PC-9 (cell line): Measurements from ENCODE around the gene SMIM5. TPM values are rescaled to one million over a fixed set of nuclear protein-coding genes. Genes with fewer than 3 reads are reported as not detected.

Experiments
- BruUV-seq: library from RNA; stranded (reverse); fragments of 400-500 nt; replicated peaks from 2 replicates; lab custom pipeline; 2021; lab: Mats Ljungman, UMichigan
- CTCF ChIA-PET: fragments of 300-600 bp; sonication (Branson Sonifier 250); formaldehyde crosslinking; loops from one replicate; lab custom pipeline; 2022; ENCODE audit warnings: antibody characterized with exemption; lab: Charles Lee
- POLR2A ChIA-PET: fragments of 300-600 bp; sonication (Branson Sonifier 250); formaldehyde crosslinking; loops from one replicate; lab custom pipeline; 2022; ENCODE audit warnings: antibody characterized with exemption; ENCODE audit not compliant: unreplicated experiment; lab: Charles Lee
- DNase-seq, 2 experiments: peaks; one replicate each; pipeline versions ENCODE4 v3.0.0 to v3.0.0-alpha.2; 2015 to 2022; ENCODE audit warnings: mixed read lengths in 1 of 2
- H2AFZ ChIP-seq: fragments of 200-600 bp; sonication (generic); 2 replicates; pipeline ENCODE4 v1.8.1; 2017; ENCODE audit warnings: antibody characterized with exemption
- H3F3A ChIP-seq: fragments of 200-600 bp; sonication (generic); 2 replicates; pipeline ENCODE4 v1.8.1; 2017; ENCODE audit warnings: antibody characterized with exemption, mild to moderate bottlenecking, low read depth; ENCODE audit not compliant: insufficient read depth
- H3K27ac ChIP-seq: fragments of 200-600 bp; sonication (generic); 2 replicates; pipeline ENCODE4 v1.6.1; 2016; ENCODE audit warnings: mixed run types
- H3K27me3 ChIP-seq: fragments of 200-600 bp; sonication (generic); 2 replicates; pipeline ENCODE4 v1.6.1; 2016; ENCODE audit warnings: low read depth, mixed run types; ENCODE audit not compliant: insufficient read depth
- H3K36me3 ChIP-seq: fragments of 200-600 bp; sonication (generic); 2 replicates; pipeline ENCODE4 v1.6.1; 2016; ENCODE audit warnings: low read depth, mixed run types
- H3K4me1 ChIP-seq: fragments of 200-600 bp; sonication (generic); replicated peaks from 2 replicates; pipeline ENCODE4 v1.6.1; 2016; ENCODE audit warnings: mixed run types; ENCODE audit not compliant: insufficient read depth
- H3K4me2 ChIP-seq: fragments of 200-600 bp; sonication (generic); 2 replicates; pipeline ENCODE4 v1.6.1; 2017; ENCODE audit warnings: mixed run types
- H3K4me3 ChIP-seq: fragments of 200-600 bp; sonication (generic); 2 replicates; pipeline ENCODE4 v1.6.1; 2016; ENCODE audit warnings: mixed run types
- H3K79me2 ChIP-seq: fragments of 200-600 bp; sonication (generic); 2 replicates; pipeline ENCODE4 v1.6.1; 2017; ENCODE audit warnings: low read depth, mixed run types
- H3K9me2 ChIP-seq: fragments of 200-600 bp; sonication (generic); 2 replicates; pipeline ENCODE4 v1.8.1; 2017; ENCODE audit warnings: mild to moderate bottlenecking; ENCODE audit not compliant: insufficient read depth
- H3K9me3 ChIP-seq: fragments of 200-600 bp; sonication (generic); 2 replicates; pipeline ENCODE4 v1.8.1; 2016; ENCODE audit warnings: low read depth; ENCODE audit not compliant: insufficient read depth
- H4K20me1 ChIP-seq: fragments of 200-600 bp; sonication (generic); 2 replicates; pipeline ENCODE4 v1.8.1; 2017; ENCODE audit not compliant: insufficient read depth
- EZH2 ChIP-seq: fragments of 200-600 bp; sonication (generic); IDR thresholded peaks from 2 replicates; pipeline ENCODE4 v1.8.0; 2017; ENCODE audit warnings: antibody characterized with exemption, low read depth
- intact Hi-C: fragments of 100-400 bp; cut with micrococcal nuclease; formaldehyde crosslinking; loops from one replicate; pipeline ENCODE4 v1.10.0; 2022; ENCODE audit not compliant: unreplicated experiment
- total RNA-seq: library from RNA; stranded (reverse); gene quantifications from 2 replicates; pipeline ENCODE4 v1.2.3, GENCODE V29; 2021
- TF ChIP-seq, protein P1 (sequence below): fragments of 200-600 bp; sonication (generic); conservative IDR thresholded peaks from 2 replicates; pipeline ENCODE4 v1.6.1; 2017; ENCODE audit warnings: mixed run types, antibody characterized with exemption, mild to moderate bottlenecking, moderate library complexity

The SMIM5 gene
- total RNA-seq, 1 experiment from 2014 or later: 0.31 TPM

DNA sequence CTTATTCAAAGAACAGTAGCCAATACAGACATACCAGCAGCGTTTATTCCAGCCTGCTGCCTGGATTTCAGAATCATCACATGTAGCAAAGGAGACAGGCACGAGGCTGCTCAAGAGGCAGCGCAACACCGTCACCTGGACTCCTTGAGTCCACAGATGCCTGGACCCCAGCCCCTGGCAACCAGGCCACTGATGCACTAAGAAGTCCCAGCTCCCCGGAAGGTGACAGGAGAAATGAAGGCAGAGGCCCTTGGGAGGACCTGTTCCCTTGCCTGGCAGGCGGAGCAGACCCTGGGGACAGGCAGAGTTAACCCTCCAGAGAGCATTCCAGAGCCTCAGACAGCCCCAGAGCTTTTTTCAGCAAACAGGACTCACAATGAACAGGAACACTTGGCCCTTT, 16.5 kb downstream of the SMIM5 start:
- no peak overlapping the region for H3K4me3 ChIP-seq
- H3K4me2 ChIP-seq: no peak overlapping the region
- no peaks in the 10 kb centered on the region for H3K9me2 ChIP-seq
- BruUV-seq: no TSS peak
- TF ChIP-seq, protein P1, sequence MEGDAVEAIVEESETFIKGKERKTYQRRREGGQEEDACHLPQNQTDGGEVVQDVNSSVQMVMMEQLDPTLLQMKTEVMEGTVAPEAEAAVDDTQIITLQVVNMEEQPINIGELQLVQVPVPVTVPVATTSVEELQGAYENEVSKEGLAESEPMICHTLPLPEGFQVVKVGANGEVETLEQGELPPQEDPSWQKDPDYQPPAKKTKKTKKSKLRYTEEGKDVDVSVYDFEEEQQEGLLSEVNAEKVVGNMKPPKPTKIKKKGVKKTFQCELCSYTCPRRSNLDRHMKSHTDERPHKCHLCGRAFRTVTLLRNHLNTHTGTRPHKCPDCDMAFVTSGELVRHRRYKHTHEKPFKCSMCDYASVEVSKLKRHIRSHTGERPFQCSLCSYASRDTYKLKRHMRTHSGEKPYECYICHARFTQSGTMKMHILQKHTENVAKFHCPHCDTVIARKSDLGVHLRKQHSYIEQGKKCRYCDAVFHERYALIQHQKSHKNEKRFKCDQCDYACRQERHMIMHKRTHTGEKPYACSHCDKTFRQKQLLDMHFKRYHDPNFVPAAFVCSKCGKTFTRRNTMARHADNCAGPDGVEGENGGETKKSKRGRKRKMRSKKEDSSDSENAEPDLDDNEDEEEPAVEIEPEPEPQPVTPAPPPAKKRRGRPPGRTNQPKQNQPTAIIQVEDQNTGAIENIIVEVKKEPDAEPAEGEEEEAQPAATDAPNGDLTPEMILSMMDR: no peak
- no peak for TF ChIP-seq EZH2
- H3K36me3 ChIP-seq: no peaks in the 10 kb centered on the region; the same call in 1 of the 2 replicates
- POLR2A ChIA-PET: no interaction called here
- no peak for DNase-seq
- no peaks in the 10 kb centered on the region for H3K27me3 ChIP-seq
- H3K27ac ChIP-seq: no peak overlapping the region
- H2AFZ ChIP-seq: no peak overlapping the region
- H3K79me2 ChIP-seq: 0 out of 2 replicates have a peak, but pooled peaks cover 4% of the 10 kb centered on the region
- H3F3A ChIP-seq: peaks cover 34% of the 10 kb centered on the region
- intact Hi-C loops: loop anchor here (5.0 kb wide), 2 partner anchors 47 to 117 kb away; no protein-coding TSS in a partner anchor
- H4K20me1 ChIP-seq: peaks cover 5% of the 10 kb centered on the region; the same call in 1 of the 2 replicates
- H3K4me1 ChIP-seq: peaks cover 25% of the 10 kb centered on the region
- no peaks in the 10 kb centered on the region for H3K9me3 ChIP-seq
- CTCF ChIA-PET: interaction anchor here (1.1 kb wide), 1 partner anchor 16 kb away, joined by 3 read pairs; the partner anchor contains the start of gene SMIM5

DNA sequence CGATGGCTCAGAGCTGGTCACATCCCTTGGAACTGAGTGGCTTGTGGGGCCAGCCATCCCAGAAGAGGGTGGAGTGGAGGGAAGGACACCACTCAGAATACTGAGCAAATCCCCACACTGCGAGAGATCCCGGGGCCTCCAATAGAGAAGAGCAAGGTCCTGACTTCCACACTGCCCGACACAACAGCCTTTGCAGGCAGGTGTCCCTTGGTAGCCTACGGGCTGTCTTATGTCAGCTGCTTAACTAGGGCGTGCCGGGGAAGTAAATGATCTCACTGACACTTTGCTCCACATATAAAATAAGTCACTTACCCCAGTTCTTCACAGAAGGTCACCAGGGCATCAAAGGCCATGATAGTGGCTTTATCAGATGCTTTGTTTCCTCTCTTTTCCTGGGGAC, 17.6 kb downstream of the SMIM5 start:
- Histone ChIP-seq H3K36me3 (no peaks in the 10 kb centered on the region; the same call in 1 of the 2 replicates), H3K9me3 (no peaks in the 10 kb centered on the region), H3K79me2 (no peaks in the 10 kb centered on the region), H3K4me1 (peaks cover 15% of the 10 kb centered on the region), H2AFZ (no peak overlapping the region), H4K20me1 (peaks cover 5% of the 10 kb centered on the region; the same call in 1 of the 2 replicates), H3K4me2 (no peak overlapping the region), H3K9me2 (no peaks in the 10 kb centered on the region), H3K4me3 (no peak overlapping the region), H3F3A (peaks cover 29% of the 10 kb centered on the region), H3K27me3 (no peaks in the 10 kb centered on the region), H3K27ac (no peak overlapping the region)
- ChIA-PET CTCF (interaction anchor here (1.1 to 3.9 kb wide), 2 partner anchors 17 kb away, joined by 3 to 35 read pairs; partner anchors contain the start of gene SMIM5), POLR2A (interaction anchor here (0.7 kb wide), 1 partner anchor 325 kb away, joined by 3 read pairs; no protein-coding TSS in a partner anchor)
- DNase-seq: no peak
- no TSS peak for BruUV-seq
- intact Hi-C loops: no loop called here
- no peak for TF ChIP-seq EZH2
- TF ChIP-seq, protein P1: no peak

DNA sequence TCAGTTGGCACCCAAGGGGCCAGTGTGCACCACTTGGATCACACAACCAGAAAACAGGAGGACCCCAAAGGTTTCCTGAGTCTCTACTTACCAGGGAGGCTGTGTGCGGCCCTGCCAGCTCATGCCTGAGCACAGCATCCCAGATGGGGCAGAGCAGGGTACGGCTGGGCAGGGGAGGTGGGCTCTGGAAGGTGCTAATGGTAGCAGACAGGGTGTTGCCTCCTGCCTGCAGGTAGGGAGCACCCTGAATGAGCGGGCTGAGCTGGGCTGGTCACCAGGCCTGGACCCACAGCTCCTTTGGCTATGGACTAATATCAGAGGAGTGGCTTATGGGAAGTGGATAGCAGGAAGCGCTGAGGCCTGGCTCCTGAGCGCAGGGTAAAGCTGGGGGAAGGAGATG, 19.1 kb downstream of the SMIM5 start:
- BruUV-seq: no TSS peak
- Histone ChIP-seq H3K9me3 (no peaks in the 10 kb centered on the region), H2AFZ (no peak overlapping the region), H3K27me3 (no peaks in the 10 kb centered on the region), H3K4me2 (no peak overlapping the region), H3K4me3 (no peak overlapping the region), H3F3A (peaks cover 14% of the 10 kb centered on the region), H3K36me3 (peaks cover 4% of the 10 kb centered on the region; the same call in 1 of the 2 replicates), H4K20me1 (peaks cover 5% of the 10 kb centered on the region; the same call in 1 of the 2 replicates), H3K4me1 (peaks cover under 1% of the 10 kb centered on the region; the same call in 1 of the 2 replicates), H3K27ac (no peak overlapping the region), H3K9me2 (no peaks in the 10 kb centered on the region), H3K79me2 (no peaks in the 10 kb centered on the region)
- ChIA-PET POLR2A (no interaction called here), CTCF (interaction anchor here (1.4 to 3.9 kb wide), 3 partner anchors 14 to 51 kb away, joined by 4 to 35 read pairs (median 4); partner anchors contain the start of gene SMIM5)
- TF ChIP-seq EZH2: no peak
- TF ChIP-seq, protein P1: no peak
- intact Hi-C loops: no loop called here
- no peak for DNase-seq
